Measurements from ENCODE around the gene MAPKBP1. TPM values are rescaled to one million over a fixed set of nuclear protein-coding genes. Genes with fewer than 3 reads are reported as not detected.

MAPKBP1 gene
- total and polyA plus RNA-seq, 7 experiments from 2014 or later: 3.0 to 44.7 (median 37.2) TPM

- Mint-ChIP-seq H3K27ac (no peak overlapping the region), H3K36me3 (peaks cover 0 to 48% (median 11%) of the 10 kb centered on the region in 5 donors), H3K4me3 (no peak overlapping the region), H3K9me3 (no peaks in the 10 kb centered on the region), H3K27me3 (no peaks in the 10 kb centered on the region), H3K4me1 (peaks cover 0 to 2% (median 0%) of the 10 kb centered on the region in 7 donors)
- no peak overlapping the region for H3K27ac ChIP-seq (ENCODE audit: low read depth, low read length)
- CTCF ChIA-PET: interaction anchor here (0.7 kb wide), 1 partner anchor 1140 kb away, joined by 3 read pairs; no protein-coding TSS in a partner anchor
- no peaks in the 10 kb centered on the region for H3K27me3 ChIP-seq (ENCODE audit: control insufficient read depth in 2 of 2, insufficient read depth in 2 of 2, low read length in 2 of 2)
- peaks cover 0 to 96% (median 0%) of the 10 kb centered on the region in 3 experiments for H3K36me3 ChIP-seq (ENCODE audit: control insufficient read depth in 2 of 3, insufficient read depth in 3 of 3, low read length in 3 of 3)
- intact Hi-C loops (cut with micrococcal nuclease): no loop called here
- POLR2A ChIA-PET: no interaction called here
- H3K4me3 ChIP-seq (ENCODE audit: low read length): no peak overlapping the region
- ATAC-seq (no peak), DNase-seq (no peak)
- H3K9me3 ChIP-seq (ENCODE audit: control insufficient read depth in 2 of 3, low read length in 3 of 3): no peaks in the 10 kb centered on the region
- no peaks in the 10 kb centered on the region for H3K4me1 ChIP-seq (ENCODE audit: control insufficient read depth in 2 of 2, insufficient read depth in 2 of 2, low read length in 2 of 2)
Measured at GRCh38 chr15:41819455-41820050, 45.3 kb downstream of the MAPKBP1 start.

- no peak for DNase-seq
- H3K9me3 Mint-ChIP-seq: no peaks in the 10 kb centered on the region
- H3K4me1 ChIP-seq (ENCODE audit: control insufficient read depth in 2 of 2, insufficient read depth in 2 of 2, low read length in 2 of 2): no peaks in the 10 kb centered on the region
- no peak overlapping the region for H3K4me3 ChIP-seq (ENCODE audit: low read length)
- peaks cover 0 to 2% (median 0%) of the 10 kb centered on the region in 7 donors for H3K4me1 Mint-ChIP-seq
- no peak overlapping the region for H3K27ac Mint-ChIP-seq
- ChIA-PET POLR2A (no interaction called here), CTCF (interaction anchor here (0.7 to 1.0 kb wide), 3 partner anchors 9 to 687 kb away, joined by 3 read pairs; no protein-coding TSS in a partner anchor)
- H3K4me3 Mint-ChIP-seq: no peak overlapping the region
- peaks cover 0 to 86% (median 0%) of the 10 kb centered on the region in 3 experiments for H3K36me3 ChIP-seq (ENCODE audit: control insufficient read depth in 2 of 3, insufficient read depth in 3 of 3, low read length in 3 of 3)
- H3K9me3 ChIP-seq (ENCODE audit: control insufficient read depth in 2 of 3, low read length in 3 of 3): no peaks in the 10 kb centered on the region
- ATAC-seq: no peak
- intact Hi-C loops (cut with micrococcal nuclease): no loop called here
- H3K27me3 Mint-ChIP-seq: no peaks in the 10 kb centered on the region
- H3K27ac ChIP-seq (ENCODE audit: low read depth, low read length): no peak overlapping the region
- H3K36me3 Mint-ChIP-seq: peaks cover 0 to 38% (median 5%) of the 10 kb centered on the region in 5 donors
- no peaks in the 10 kb centered on the region for H3K27me3 ChIP-seq (ENCODE audit: control insufficient read depth in 2 of 2, insufficient read depth in 2 of 2, low read length in 2 of 2)
Measured at GRCh38 chr15:41820791-41821423, 46.6 kb downstream of the MAPKBP1 start.

GRCh38 chr15:41821831-41822230 lies 47.5 kb downstream of the MAPKBP1 start:
- no peaks in the 10 kb centered on the region for H3K27me3 ChIP-seq (ENCODE audit: control insufficient read depth in 2 of 2, insufficient read depth in 2 of 2, low read length in 2 of 2)
- Mint-ChIP-seq H3K27me3 (peaks cover 0 to 3% (median 0%) of the 10 kb centered on the region in 5 donors), H3K9me3 (no peaks in the 10 kb centered on the region), H3K4me3 (no peak overlapping the region), H3K4me1 (peaks cover 0 to 6% (median 6%) of the 10 kb centered on the region in 7 donors), H3K36me3 (peaks cover 0 to 31% (median 4%) of the 10 kb centered on the region in 5 donors), H3K27ac (peak overlapping the region in 2 of 9 donors; percentile 41 to 65)
- CTCF ChIA-PET: no interaction called here
- intact Hi-C loops (cut with micrococcal nuclease): no loop called here
- no peak overlapping the region for H3K27ac ChIP-seq (ENCODE audit: low read depth, low read length)
- no peak overlapping the region for H3K4me3 ChIP-seq (ENCODE audit: low read length)
- POLR2A ChIA-PET: no interaction called here
- no peaks in the 10 kb centered on the region for H3K4me1 ChIP-seq (ENCODE audit: control insufficient read depth in 2 of 2, insufficient read depth in 2 of 2, low read length in 2 of 2)
- H3K9me3 ChIP-seq (ENCODE audit: control insufficient read depth in 2 of 3, low read length in 3 of 3): no peaks in the 10 kb centered on the region
- no peak for ATAC-seq
- peaks cover 0 to 80% (median 0%) of the 10 kb centered on the region in 3 experiments for H3K36me3 ChIP-seq (ENCODE audit: control insufficient read depth in 2 of 3, insufficient read depth in 3 of 3, low read length in 3 of 3)
- DNase-seq: no peak

GRCh38 chr15:41822471-41822870 lies 48.2 kb downstream of the MAPKBP1 start:
- H3K4me1 ChIP-seq (ENCODE audit: control insufficient read depth in 2 of 2, insufficient read depth in 2 of 2, low read length in 2 of 2): no peaks in the 10 kb centered on the region
- H3K9me3 ChIP-seq (ENCODE audit: control insufficient read depth in 2 of 3, low read length in 3 of 3): no peaks in the 10 kb centered on the region
- no peak overlapping the region for H3K4me3 ChIP-seq (ENCODE audit: low read length)
- no peak for DNase-seq
- POLR2A ChIA-PET: no interaction called here
- Mint-ChIP-seq H3K27ac (peak overlapping the region in 1 of 9 donors; percentile 10), H3K4me1 (peaks cover 0 to 6% (median 6%) of the 10 kb centered on the region in 7 donors), H3K36me3 (peaks cover 0 to 27% (median 4%) of the 10 kb centered on the region in 5 donors), H3K27me3 (peaks cover 0 to 3% (median 0%) of the 10 kb centered on the region in 5 donors), H3K4me3 (no peak overlapping the region), H3K9me3 (no peaks in the 10 kb centered on the region)
- intact Hi-C loops (cut with micrococcal nuclease): no loop called here
- H3K27ac ChIP-seq (ENCODE audit: low read depth, low read length): no peak overlapping the region
- no peak for ATAC-seq
- peaks cover 0 to 74% (median 0%) of the 10 kb centered on the region in 3 experiments for H3K36me3 ChIP-seq (ENCODE audit: control insufficient read depth in 2 of 3, insufficient read depth in 3 of 3, low read length in 3 of 3)
- no peaks in the 10 kb centered on the region for H3K27me3 ChIP-seq (ENCODE audit: control insufficient read depth in 2 of 2, insufficient read depth in 2 of 2, low read length in 2 of 2)
- CTCF ChIA-PET: no interaction called here

GRCh38 chr15:41822957-41823356 lies 48.7 kb downstream of the MAPKBP1 start:
- DNase-seq: no peak
- intact Hi-C loops (cut with micrococcal nuclease): no loop called here

GRCh38 chr15:41823502-41823901 lies 49.2 kb downstream of the MAPKBP1 start:
- CTCF ChIA-PET: no interaction called here
- peaks cover 0 to 69% (median 0%) of the 10 kb centered on the region in 3 experiments for H3K36me3 ChIP-seq (ENCODE audit: control insufficient read depth in 2 of 3, insufficient read depth in 3 of 3, low read length in 3 of 3)
- POLR2A ChIA-PET: interaction anchor here (0.8 kb wide), 1 partner anchor 9 kb away, joined by 3 read pairs; no protein-coding TSS in a partner anchor

More at GRCh38 chr15:41822957-41823356, 48.7 kb downstream of the MAPKBP1 start:
- H3K4me1 ChIP-seq (ENCODE audit: control insufficient read depth in 2 of 2, insufficient read depth in 2 of 2, low read length in 2 of 2): no peaks in the 10 kb centered on the region
- no peak overlapping the region for H3K4me3 Mint-ChIP-seq
- peaks cover 0 to 3% (median 0%) of the 10 kb centered on the region in 5 donors for H3K27me3 Mint-ChIP-seq
- peaks cover 0 to 70% (median 0%) of the 10 kb centered on the region in 3 experiments for H3K36me3 ChIP-seq (ENCODE audit: control insufficient read depth in 2 of 3, insufficient read depth in 3 of 3, low read length in 3 of 3)
- CTCF ChIA-PET: no interaction called here
- peaks cover 0 to 23% (median 4%) of the 10 kb centered on the region in 5 donors for H3K36me3 Mint-ChIP-seq
- no peak overlapping the region for H3K27ac Mint-ChIP-seq
- no peak overlapping the region for H3K4me3 ChIP-seq (ENCODE audit: low read length)
- peaks cover 0 to 8% (median 6%) of the 10 kb centered on the region in 7 donors for H3K4me1 Mint-ChIP-seq
- no peaks in the 10 kb centered on the region for H3K27me3 ChIP-seq (ENCODE audit: control insufficient read depth in 2 of 2, insufficient read depth in 2 of 2, low read length in 2 of 2)
- no peak for ATAC-seq
- H3K9me3 Mint-ChIP-seq: no peaks in the 10 kb centered on the region
- POLR2A ChIA-PET: interaction anchor here (0.8 kb wide), 1 partner anchor 9 kb away, joined by 3 read pairs; no protein-coding TSS in a partner anchor
- no peaks in the 10 kb centered on the region for H3K9me3 ChIP-seq (ENCODE audit: control insufficient read depth in 2 of 3, low read length in 3 of 3)
- H3K27ac ChIP-seq (ENCODE audit: low read depth, low read length): no peak overlapping the region

More at GRCh38 chr15:41823502-41823901, 49.2 kb downstream of the MAPKBP1 start:
- Mint-ChIP-seq H3K4me1 (peaks cover 2 to 10% (median 8%) of the 10 kb centered on the region in 7 donors), H3K4me3 (no peak overlapping the region), H3K9me3 (no peaks in the 10 kb centered on the region), H3K36me3 (peaks cover 0 to 23% (median 4%) of the 10 kb centered on the region in 5 donors), H3K27ac (no peak overlapping the region), H3K27me3 (peaks cover 0 to 3% (median 0%) of the 10 kb centered on the region in 5 donors)
- Histone ChIP-seq H3K9me3 (ENCODE audit: control insufficient read depth in 2 of 3, low read length in 3 of 3) (no peaks in the 10 kb centered on the region), H3K27me3 (ENCODE audit: control insufficient read depth in 2 of 2, insufficient read depth in 2 of 2, low read length in 2 of 2) (no peaks in the 10 kb centered on the region), H3K27ac (ENCODE audit: low read depth, low read length) (no peak overlapping the region), H3K4me3 (ENCODE audit: low read length) (no peak overlapping the region), H3K4me1 (ENCODE audit: control insufficient read depth in 2 of 2, insufficient read depth in 2 of 2, low read length in 2 of 2) (peaks cover under 1% of the 10 kb centered on the region in 2 donors)
- intact Hi-C loops (cut with micrococcal nuclease): no loop called here
- ATAC-seq: no peak
- no peak for DNase-seq

Data from naive thymus-derived CD4-positive, alpha-beta T cell (primary cell).